HepG2 (cell line): Measurements from ENCODE around the gene HPD. TPM values are rescaled to one million over a fixed set of nuclear protein-coding genes. Genes with fewer than 3 reads are reported as not detected.

Experiments
- ESRRA ChIP-seq: sonication (generic); formaldehyde crosslinking; IDR thresholded peaks from 2 replicates; pipeline ENCODE4 v1.5.1; 2020; ENCODE audit warnings: mild to moderate bottlenecking, low read depth, missing genetic modification reagents
- GABPB1 ChIP-seq: IDR thresholded peaks from 2 replicates; pipeline ENCODE4 v1.6.1; 2016; ENCODE audit warnings: mild to moderate bottlenecking, missing genetic modification reagents, moderate library complexity, missing compliant biosample characterization
- HMGA1 ChIP-seq: sonication (generic); formaldehyde crosslinking; conservative IDR thresholded peaks from 2 replicates; pipeline ENCODE4 v1.4.0; 2020; ENCODE audit warnings: missing genetic modification reagents
- KDM3A ChIP-seq: IDR thresholded peaks from 2 replicates; pipeline ENCODE4 v1.6.1; 2018; ENCODE audit warnings: low read depth, missing compliant biosample characterization
- KLF11 ChIP-seq: IDR thresholded peaks from 2 replicates; pipeline ENCODE4 v1.6.1; 2016; ENCODE audit warnings: missing compliant biosample characterization
- MAFF ChIP-seq: IDR thresholded peaks from 2 replicates; pipeline ENCODE4 v1.6.1; 2011; ENCODE audit warnings: low read depth, low read length, improper control_type of control experiment
- MBNL3 ChIP-seq: fragments of 250-450 bp; sonication (Bioruptor Pico); conservative IDR thresholded peaks from 2 replicates; pipeline ENCODE4 v1.8.0; 2022; ENCODE audit warnings: mild to moderate bottlenecking, inconsistent platforms
- NR2C2 ChIP-seq: sonication (generic); formaldehyde crosslinking; IDR thresholded peaks from 2 replicates; pipeline ENCODE4 v1.4.0; 2020; ENCODE audit warnings: missing genetic modification reagents, mild to moderate bottlenecking, moderate library complexity, borderline replicate concordance
- NRL ChIP-seq: sonication (generic); formaldehyde crosslinking; IDR thresholded peaks from 2 replicates; pipeline ENCODE4 v1.5.0; 2020; ENCODE audit warnings: missing genetic modification reagents, mild to moderate bottlenecking, moderate library complexity, borderline replicate concordance
- ONECUT2 ChIP-seq: sonication (generic); formaldehyde crosslinking; IDR thresholded peaks from 2 replicates; pipeline ENCODE4 v1.4.0; 2020; ENCODE audit warnings: missing genetic modification reagents
- SYNCRIP ChIP-seq: fragments of 200-400 bp; formaldehyde crosslinking; IDR thresholded peaks from 2 replicates; pipeline ENCODE4 v1.6.1; 2018; ENCODE audit warnings: mild to moderate bottlenecking, low read depth, low read length; ENCODE audit not compliant: insufficient read depth
- TEAD2 ChIP-seq: sonication (generic); formaldehyde crosslinking; IDR thresholded peaks from 2 replicates; pipeline ENCODE4 v1.9.0; 2021; ENCODE audit warnings: missing genetic modification reagents
- ZFP41 ChIP-seq: sonication (generic); formaldehyde crosslinking; IDR thresholded peaks from 2 replicates; pipeline ENCODE4 v1.4.0; 2020; ENCODE audit warnings: mild to moderate bottlenecking, missing genetic modification reagents, borderline replicate concordance
- ZNF337 ChIP-seq: sonication (generic); formaldehyde crosslinking; IDR thresholded peaks from 2 replicates; pipeline ENCODE4 v1.5.1; 2020; ENCODE audit warnings: missing genetic modification reagents, low read depth, mild to moderate bottlenecking, borderline replicate concordance
- ZNF34 ChIP-seq: sonication (generic); formaldehyde crosslinking; IDR thresholded peaks from 2 replicates; pipeline ENCODE4 v1.4.0; 2020; ENCODE audit warnings: mild to moderate bottlenecking, missing genetic modification reagents, borderline replicate concordance
- ZNF430 ChIP-seq: sonication (generic); formaldehyde crosslinking; IDR thresholded peaks from 2 replicates; pipeline ENCODE4 v1.9.0; 2021; ENCODE audit warnings: mild to moderate bottlenecking, missing genetic modification reagents
- ZNF572 ChIP-seq: sonication (generic); formaldehyde crosslinking; IDR thresholded peaks from 2 replicates; pipeline ENCODE4 v1.5.1; 2020; ENCODE audit warnings: mild to moderate bottlenecking, missing genetic modification reagents
- ZNF713 ChIP-seq: sonication (generic); formaldehyde crosslinking; IDR thresholded peaks from 2 replicates; pipeline ENCODE4 v1.4.0; 2020; ENCODE audit warnings: mild to moderate bottlenecking, missing genetic modification reagents
- polyA plus RNA-seq, 8 experiments: library from polyadenylated mRNA; depleted of rRNA in 3 of 8; stranded (reverse) in 7 of 8; unstranded in 1 of 8; fragments of >200 nt; fragmentation: Illumina TruSeq in 4 of 8; extraction: Trizol in 4 of 8; gene quantifications; 2 replicates each; pipeline versions ENCODE4 v1.2.1 to v1.2.3, GENCODE V29; 2011 to 2016; ENCODE audit warnings: low read depth in 4 of 8, missing spikeins in 1 of 8, mixed read lengths in 1 of 8; ENCODE audit not compliant: insufficient read depth in 1 of 8
- total RNA-seq, 5 experiments: library from RNA; depleted of rRNA; stranded (reverse); fragments of >200 nt; fragmentation: Illumina TruSeq; extraction: Trizol; gene quantifications; 2 replicates each; pipeline ENCODE4 v1.2.3, GENCODE V29; 2016; ENCODE audit warnings: low read depth in 1 of 5
- TF ChIP-seq, protein P1 (sequence below): sonication (generic); formaldehyde crosslinking; IDR thresholded peaks from 2 replicates; pipeline ENCODE4 v1.5.1; 2020; ENCODE audit warnings: missing genetic modification reagents, mild to moderate bottlenecking, borderline replicate concordance
- TF ChIP-seq, protein P2 (sequence below): sonication (generic); formaldehyde crosslinking; IDR thresholded peaks from 2 replicates; pipeline ENCODE4 v1.4.0; 2020; ENCODE audit warnings: mild to moderate bottlenecking, missing genetic modification reagents
- TF ChIP-seq, protein P3 (sequence below): sonication (generic); formaldehyde crosslinking; IDR thresholded peaks from 2 replicates; pipeline ENCODE4 v1.9.0; 2021; ENCODE audit warnings: missing genetic modification reagents, borderline replicate concordance
- TF ChIP-seq, protein P4 (sequence below): fragments of 450-650 bp; IDR thresholded peaks from 2 replicates; pipeline ENCODE4 v1.6.1; 2017

The HPD gene
- total and polyA plus RNA-seq, 2 of the 13 experiments (the other 11 are each of a cell fraction or from before 2014, with no cell fraction given): 120 to 195 TPM

DNA sequence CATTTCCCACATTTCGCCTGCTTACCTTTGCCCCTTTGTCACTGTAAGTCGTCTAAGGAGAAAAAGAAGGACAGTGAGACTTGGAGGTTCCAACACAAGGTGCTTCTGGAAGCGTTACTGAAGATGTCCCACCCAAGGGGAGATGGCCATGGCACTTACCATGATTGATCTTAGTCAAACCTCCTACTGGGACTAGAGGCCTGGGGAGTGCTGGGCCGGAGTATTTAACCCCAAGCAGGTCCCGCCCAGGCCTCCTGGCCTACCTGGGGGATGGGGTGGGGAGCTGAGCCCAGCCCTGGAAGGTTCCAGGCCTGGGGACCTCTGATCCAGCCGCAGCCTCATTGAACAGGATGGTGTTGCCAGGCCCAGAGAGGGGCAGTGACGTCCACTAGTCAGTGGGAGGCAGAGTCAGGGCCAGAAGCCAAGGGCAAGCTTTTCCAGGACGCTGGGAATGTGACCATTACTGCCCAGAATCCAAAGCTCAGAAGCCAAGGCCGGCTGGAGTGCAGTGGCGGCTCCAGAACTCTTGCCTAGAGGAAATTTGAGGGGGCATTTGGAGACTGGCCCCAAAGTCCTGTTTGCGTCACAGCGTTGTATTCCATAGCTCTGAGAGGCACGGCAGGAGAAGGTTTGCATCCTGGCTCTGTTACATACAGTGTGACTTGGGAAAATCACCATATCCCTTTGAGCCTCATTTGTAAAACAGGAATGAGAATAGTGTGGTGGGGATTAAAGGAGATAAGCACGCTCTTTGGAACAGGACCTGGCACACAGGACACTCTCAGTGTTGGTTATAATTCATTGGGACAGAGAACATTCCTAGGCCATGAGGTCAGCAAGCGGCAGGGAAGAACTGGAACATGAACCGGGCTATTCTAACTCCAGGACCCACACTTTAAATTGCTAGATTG, at the start of gene HPD (continued):
- TF ChIP-seq TEAD2 (no peak), ZNF572 (CRISPR knock-in tag) (0 out of 2 replicates have a peak, but pooled peaks have one; percentile 68), SYNCRIP (no peak), NRL (CRISPR knock-in tag) (peak; percentile 17; the same call in 1 of the 2 replicates), MAFF (no peak), KLF11 (0 out of 2 replicates have a peak, but pooled peaks have one; percentile 18), ZFP41 (no peak), ZNF713 (CRISPR knock-in tag) (no peak), MBNL3 (CRISPR knock-in tag) (no peak), HMGA1 (no peak), ZNF430 (CRISPR knock-in tag) (0 out of 2 replicates have a peak, but pooled peaks have one; percentile 64), ONECUT2 (no peak), GABPB1 (CRISPR knock-in tag) (0 out of 2 replicates have a peak, but pooled peaks have one; percentile 22), ESRRA (peak; percentile 97), ZNF34 (CRISPR knock-in tag) (no peak), KDM3A (no peak), ZNF337 (CRISPR knock-in tag) (peak; percentile 83), NR2C2 (CRISPR knock-in tag) (peak; percentile 62; the same call in 1 of the 2 replicates)
- TF ChIP-seq, protein P1, sequence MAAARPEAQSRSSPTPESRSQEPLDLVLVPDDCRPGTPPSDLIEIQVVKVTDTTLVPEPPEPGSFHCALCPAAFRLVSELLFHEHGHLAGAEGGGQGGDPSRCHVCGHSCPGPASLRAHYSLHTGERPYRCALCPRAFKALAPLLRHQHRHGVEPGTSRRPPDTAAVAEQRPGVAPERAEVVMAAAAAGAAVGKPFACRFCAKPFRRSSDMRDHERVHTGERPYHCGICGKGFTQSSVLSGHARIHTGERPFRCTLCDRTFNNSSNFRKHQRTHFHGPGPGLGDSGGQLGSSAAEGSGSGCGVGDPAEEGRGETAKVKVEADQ (CRISPR knock-in tag): peak; percentile 60; the same call in 1 of the 2 replicates
- TF ChIP-seq, protein P2, sequence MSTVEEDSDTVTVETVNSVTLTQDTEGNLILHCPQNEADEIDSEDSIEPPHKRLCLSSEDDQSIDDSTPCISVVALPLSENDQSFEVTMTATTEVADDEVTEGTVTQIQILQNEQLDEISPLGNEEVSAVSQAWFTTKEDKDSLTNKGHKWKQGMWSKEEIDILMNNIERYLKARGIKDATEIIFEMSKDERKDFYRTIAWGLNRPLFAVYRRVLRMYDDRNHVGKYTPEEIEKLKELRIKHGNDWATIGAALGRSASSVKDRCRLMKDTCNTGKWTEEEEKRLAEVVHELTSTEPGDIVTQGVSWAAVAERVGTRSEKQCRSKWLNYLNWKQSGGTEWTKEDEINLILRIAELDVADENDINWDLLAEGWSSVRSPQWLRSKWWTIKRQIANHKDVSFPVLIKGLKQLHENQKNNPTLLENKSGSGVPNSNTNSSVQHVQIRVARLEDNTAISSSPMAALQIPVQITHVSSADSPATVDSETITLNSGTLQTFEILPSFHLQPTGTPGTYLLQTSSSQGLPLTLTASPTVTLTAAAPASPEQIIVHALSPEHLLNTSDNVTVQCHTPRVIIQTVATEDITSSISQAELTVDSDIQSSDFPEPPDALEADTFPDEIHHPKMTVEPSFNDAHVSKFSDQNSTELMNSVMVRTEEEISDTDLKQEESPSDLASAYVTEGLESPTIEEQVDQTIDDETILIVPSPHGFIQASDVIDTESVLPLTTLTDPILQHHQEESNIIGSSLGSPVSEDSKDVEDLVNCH (CRISPR knock-in tag): no peak
- TF ChIP-seq, protein P3, sequence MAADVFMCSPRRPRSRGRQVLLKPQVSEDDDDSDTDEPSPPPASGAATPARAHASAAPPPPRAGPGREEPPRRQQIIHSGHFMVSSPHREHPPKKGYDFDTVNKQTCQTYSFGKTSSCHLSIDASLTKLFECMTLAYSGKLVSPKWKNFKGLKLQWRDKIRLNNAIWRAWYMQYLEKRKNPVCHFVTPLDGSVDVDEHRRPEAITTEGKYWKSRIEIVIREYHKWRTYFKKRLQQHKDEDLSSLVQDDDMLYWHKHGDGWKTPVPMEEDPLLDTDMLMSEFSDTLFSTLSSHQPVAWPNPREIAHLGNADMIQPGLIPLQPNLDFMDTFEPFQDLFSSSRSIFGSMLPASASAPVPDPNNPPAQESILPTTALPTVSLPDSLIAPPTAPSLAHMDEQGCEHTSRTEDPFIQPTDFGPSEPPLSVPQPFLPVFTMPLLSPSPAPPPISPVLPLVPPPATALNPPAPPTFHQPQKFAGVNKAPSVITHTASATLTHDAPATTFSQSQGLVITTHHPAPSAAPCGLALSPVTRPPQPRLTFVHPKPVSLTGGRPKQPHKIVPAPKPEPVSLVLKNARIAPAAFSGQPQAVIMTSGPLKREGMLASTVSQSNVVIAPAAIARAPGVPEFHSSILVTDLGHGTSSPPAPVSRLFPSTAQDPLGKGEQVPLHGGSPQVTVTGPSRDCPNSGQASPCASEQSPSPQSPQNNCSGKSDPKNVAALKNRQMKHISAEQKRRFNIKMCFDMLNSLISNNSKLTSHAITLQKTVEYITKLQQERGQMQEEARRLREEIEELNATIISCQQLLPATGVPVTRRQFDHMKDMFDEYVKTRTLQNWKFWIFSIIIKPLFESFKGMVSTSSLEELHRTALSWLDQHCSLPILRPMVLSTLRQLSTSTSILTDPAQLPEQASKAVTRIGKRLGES: no peak
- TF ChIP-seq, protein P4, sequence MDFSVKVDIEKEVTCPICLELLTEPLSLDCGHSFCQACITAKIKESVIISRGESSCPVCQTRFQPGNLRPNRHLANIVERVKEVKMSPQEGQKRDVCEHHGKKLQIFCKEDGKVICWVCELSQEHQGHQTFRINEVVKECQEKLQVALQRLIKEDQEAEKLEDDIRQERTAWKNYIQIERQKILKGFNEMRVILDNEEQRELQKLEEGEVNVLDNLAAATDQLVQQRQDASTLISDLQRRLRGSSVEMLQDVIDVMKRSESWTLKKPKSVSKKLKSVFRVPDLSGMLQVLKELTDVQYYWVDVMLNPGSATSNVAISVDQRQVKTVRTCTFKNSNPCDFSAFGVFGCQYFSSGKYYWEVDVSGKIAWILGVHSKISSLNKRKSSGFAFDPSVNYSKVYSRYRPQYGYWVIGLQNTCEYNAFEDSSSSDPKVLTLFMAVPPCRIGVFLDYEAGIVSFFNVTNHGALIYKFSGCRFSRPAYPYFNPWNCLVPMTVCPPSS: no peak
